Neural cell (in vitro differentiated cells): ENCODE measurements around the gene SPATA13.

Experiments used
- EZH2 ChIP-seq: fragments of 200-600, 300-800 bp; shearing (Covaris generic), sonication (generic); IDR thresholded peaks from 2 replicates; pipeline ENCODE4 v1.6.1; 2014; ENCODE audit warnings: antibody characterized with exemption, low read length, borderline replicate concordance, mild to moderate bottlenecking; ENCODE audit not compliant: insufficient read depth, poor library complexity, severe bottlenecking
- TF ChIP-seq, protein P1 (sequence below): IDR thresholded peaks from 2 replicates; pipeline ENCODE4 v1.6.1; 2012; ENCODE audit warnings: borderline replicate concordance

DNA sequence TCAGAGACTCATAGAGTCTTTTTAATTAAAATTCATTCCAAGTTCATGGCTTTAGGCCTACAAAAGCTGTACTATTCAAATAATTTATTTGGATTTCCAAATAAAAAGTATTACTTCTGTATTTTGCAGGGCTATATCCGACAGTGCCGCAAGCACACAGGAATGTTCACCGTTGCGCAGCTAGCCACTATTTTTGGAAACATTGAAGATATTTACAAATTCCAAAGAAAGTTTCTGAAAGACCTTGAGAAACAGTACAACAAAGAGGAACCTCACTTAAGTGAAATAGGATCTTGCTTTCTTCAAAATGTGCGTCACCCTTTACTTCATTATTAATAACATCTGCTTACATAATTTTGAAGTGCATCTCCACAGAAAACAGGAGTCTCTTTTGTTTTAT is 128.3 kb downstream of the SPATA13 start:
- TF ChIP-seq, protein P1, sequence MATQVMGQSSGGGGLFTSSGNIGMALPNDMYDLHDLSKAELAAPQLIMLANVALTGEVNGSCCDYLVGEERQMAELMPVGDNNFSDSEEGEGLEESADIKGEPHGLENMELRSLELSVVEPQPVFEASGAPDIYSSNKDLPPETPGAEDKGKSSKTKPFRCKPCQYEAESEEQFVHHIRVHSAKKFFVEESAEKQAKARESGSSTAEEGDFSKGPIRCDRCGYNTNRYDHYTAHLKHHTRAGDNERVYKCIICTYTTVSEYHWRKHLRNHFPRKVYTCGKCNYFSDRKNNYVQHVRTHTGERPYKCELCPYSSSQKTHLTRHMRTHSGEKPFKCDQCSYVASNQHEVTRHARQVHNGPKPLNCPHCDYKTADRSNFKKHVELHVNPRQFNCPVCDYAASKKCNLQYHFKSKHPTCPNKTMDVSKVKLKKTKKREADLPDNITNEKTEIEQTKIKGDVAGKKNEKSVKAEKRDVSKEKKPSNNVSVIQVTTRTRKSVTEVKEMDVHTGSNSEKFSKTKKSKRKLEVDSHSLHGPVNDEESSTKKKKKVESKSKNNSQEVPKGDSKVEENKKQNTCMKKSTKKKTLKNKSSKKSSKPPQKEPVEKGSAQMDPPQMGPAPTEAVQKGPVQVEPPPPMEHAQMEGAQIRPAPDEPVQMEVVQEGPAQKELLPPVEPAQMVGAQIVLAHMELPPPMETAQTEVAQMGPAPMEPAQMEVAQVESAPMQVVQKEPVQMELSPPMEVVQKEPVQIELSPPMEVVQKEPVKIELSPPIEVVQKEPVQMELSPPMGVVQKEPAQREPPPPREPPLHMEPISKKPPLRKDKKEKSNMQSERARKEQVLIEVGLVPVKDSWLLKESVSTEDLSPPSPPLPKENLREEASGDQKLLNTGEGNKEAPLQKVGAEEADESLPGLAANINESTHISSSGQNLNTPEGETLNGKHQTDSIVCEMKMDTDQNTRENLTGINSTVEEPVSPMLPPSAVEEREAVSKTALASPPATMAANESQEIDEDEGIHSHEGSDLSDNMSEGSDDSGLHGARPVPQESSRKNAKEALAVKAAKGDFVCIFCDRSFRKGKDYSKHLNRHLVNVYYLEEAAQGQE, result no peak
- TF ChIP-seq EZH2, result no peak
